ENCODE data around the gene DESI1.

GRCh38 chr22:41596776-41597634 lies 23.8 kb downstream of the DESI1 start:
- TF ChIP-seq CTCF (IDR thresholded peaks at IDR 0.05; ENCODE audit: poor library complexity, severe bottlenecking) (peak; percentile 61), EZH2 (IDR thresholded peaks at IDR 0.05; ENCODE audit: borderline replicate concordance, insufficient read depth, low read length, poor library complexity, severe bottlenecking) (no peak), RAD21 (conservative IDR thresholded peaks at IDR 0.05) (peak; percentile 60), REST (IDR thresholded peaks at IDR 0.05; ENCODE audit: borderline replicate concordance) (no peak), POLR2AphosphoS5 (IDR thresholded peaks at IDR 0.05) (no peak)

Measured in neural cell (in vitro differentiated cells).